GM12874 (cell line): ENCODE data around the gene D2HGDH.

Source experiments
- TF ChIP-seq, protein P1 (sequence below): IDR thresholded peaks from 2 replicates; pipeline ENCODE4 v1.5.1; 2011; ENCODE audit warnings: low read depth, mild to moderate bottlenecking, control low read depth, low read length, moderate library complexity; ENCODE audit not compliant: insufficient read depth

Gene D2HGDH

DNA sequence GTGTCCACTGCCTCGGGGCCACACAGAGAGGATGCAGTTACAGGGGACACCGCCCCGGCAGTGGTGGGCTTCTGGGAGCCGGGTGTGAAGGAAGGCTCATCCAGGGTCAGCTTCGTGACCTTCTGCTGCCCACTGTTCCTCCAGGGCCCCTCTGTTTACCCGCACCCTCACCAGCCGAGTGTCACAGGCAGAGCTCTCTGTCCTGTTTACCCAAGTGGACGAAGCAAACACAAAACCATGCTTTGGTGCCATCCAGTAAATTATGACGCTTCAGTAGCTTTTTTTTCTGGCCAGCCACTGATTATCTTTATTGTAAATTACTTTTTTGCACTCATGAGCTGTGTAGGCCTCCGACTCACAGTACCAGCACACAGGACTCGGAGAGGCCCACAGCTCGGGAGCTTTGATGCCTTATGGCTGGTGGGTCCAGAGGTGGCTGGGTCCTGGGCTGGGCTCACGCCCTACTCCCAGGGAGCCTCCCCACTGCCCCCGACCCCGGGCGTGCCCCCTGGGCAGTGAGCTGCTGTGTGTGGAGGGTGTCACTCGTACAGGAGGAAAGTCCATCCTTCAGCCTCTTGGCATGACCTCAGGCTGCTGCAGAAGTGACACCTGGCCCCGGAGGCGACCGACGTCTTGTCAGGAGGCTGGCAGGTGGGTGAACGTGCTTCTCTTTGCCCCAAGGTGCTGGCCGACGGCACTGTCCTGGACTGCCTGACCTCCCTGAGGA is 9.8 kb downstream of the D2HGDH start:
- TF ChIP-seq, protein P1, sequence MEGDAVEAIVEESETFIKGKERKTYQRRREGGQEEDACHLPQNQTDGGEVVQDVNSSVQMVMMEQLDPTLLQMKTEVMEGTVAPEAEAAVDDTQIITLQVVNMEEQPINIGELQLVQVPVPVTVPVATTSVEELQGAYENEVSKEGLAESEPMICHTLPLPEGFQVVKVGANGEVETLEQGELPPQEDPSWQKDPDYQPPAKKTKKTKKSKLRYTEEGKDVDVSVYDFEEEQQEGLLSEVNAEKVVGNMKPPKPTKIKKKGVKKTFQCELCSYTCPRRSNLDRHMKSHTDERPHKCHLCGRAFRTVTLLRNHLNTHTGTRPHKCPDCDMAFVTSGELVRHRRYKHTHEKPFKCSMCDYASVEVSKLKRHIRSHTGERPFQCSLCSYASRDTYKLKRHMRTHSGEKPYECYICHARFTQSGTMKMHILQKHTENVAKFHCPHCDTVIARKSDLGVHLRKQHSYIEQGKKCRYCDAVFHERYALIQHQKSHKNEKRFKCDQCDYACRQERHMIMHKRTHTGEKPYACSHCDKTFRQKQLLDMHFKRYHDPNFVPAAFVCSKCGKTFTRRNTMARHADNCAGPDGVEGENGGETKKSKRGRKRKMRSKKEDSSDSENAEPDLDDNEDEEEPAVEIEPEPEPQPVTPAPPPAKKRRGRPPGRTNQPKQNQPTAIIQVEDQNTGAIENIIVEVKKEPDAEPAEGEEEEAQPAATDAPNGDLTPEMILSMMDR: no peak

DNA sequence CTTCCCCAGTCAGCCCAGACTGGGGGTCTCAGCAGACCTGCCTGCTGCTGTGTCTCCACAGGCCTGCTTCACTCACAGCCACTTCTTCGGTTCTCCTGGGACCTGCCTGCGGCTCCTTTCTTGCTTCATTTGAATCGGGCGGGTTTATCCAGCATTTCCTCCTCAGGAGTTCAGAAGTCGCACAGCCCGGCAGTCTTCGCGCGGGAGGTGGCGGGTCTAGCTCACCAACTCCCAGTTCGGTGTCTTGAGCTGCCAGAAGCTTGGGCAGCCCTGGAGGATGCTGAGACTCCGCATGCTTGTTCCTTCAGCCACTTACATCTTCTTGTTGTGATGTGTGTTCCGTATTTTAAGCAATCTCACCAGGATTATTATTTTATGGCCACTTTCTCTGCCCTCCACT is 10.8 kb downstream of the D2HGDH start:
- TF ChIP-seq, protein P1: no peak

DNA sequence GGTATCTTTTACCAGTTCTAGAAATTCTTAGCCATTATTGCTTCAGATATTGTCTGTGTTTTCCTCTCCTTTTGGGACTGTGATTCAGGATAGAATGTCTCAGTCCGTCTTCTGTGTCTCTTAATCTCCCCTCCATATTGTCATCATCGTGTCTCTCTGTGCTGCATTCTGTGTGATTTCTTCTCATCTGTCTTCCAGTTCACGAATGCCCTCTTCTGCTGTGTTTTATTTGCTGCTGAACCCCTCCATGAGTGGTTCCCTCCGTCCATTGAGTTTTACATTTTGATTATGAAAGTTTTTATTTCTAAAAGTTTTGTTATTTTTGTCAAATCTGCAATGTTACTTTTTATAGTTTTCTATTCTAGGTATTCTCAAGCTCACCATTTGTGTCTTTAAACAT is 11.7 kb downstream of the D2HGDH start:
- TF ChIP-seq, protein P1: no peak

DNA sequence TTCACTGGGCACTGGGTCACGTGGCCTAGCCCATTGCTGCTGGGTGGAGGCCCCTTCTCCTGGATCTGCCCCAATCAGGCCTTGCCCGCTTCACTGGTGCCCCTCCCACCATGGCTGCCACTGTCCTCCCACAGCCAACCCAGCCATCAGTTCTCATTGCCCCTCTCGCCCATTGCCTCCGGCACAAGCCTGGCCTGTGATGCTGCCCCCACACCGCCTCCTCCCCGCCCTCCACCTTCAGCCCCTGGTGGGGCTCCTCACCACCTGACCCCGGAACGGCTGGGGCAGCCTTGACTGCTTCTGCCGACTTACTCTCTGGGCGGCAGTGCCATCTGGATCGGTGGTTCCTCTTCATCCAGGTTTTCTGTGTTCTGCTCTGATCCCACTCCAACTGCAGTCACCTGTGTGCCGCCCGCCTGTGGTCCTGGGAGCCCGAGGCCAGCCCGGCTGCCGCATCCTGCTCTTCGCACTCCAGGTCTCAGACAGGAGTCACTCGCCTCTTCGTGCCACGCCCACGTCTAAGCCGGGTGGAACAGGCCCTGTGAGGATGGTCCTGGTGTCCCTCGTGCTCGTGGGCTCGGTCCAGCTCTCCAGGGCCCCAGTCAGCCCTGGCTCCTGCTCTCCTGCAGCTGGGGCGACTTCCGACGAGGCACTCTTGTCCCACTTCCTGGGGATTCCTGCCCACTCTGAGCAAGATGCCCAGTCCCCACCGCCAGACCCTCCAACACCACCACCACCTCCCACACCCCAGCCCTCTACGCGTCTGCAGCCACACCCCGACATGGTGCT is 14.2 kb downstream of the D2HGDH start:
- TF ChIP-seq, protein P1: no peak

DNA sequence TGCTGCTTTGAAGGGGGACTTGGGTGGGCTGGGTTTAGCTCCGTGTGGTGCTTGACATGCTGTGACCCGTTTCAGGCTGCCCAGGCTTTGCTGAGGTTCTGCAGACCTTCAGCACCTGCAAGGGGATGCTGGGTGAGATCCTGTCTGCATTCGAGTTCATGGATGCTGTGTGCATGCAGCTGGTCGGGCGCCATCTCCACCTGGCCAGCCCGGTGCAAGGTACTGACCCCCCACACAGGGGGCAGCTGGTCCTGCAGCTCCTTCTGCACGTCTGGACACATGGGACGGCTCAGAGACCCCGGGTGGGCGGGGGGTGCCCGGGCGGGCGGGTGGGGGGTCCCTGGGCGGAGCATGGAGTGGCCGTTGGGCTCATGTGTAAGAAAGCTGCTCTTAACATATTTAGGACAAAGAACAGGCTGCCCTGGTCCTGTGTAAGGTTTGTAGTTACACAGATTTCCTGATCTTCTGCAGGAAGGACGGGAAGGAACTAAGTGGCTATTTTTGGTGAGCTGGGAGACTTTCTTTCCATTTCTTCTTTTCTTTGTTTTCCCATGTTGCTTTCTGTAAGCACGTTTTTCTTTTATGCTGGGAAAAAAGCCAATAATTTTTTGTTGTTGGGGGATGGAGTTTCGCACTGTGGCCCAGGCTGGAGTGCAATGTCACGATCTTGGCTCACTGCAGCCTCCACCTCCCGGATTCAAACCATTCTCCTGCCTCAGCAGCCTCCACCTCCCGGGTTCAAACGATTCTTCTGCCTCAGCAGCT is 15.8 kb downstream of the D2HGDH start:
- TF ChIP-seq, protein P1: no peak

DNA sequence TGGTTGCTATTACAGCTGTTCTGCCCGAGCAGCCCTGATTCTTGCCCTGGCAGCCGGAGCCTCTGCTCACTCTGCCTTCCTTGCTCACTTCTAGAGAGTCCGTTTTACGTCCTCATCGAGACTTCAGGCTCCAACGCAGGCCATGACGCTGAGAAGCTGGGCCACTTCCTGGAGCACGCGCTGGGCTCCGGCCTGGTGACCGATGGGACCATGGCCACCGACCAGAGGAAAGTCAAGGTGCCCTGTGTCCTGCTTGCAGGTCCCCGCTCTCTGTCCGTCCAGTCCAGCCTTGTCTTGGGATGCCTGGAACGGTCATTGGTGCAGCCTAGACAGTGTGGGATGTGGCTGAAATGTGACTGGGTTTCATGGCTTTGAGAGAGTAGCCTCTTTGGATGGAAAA is 16.7 kb downstream of the D2HGDH start:
- TF ChIP-seq, protein P1: no peak

DNA sequence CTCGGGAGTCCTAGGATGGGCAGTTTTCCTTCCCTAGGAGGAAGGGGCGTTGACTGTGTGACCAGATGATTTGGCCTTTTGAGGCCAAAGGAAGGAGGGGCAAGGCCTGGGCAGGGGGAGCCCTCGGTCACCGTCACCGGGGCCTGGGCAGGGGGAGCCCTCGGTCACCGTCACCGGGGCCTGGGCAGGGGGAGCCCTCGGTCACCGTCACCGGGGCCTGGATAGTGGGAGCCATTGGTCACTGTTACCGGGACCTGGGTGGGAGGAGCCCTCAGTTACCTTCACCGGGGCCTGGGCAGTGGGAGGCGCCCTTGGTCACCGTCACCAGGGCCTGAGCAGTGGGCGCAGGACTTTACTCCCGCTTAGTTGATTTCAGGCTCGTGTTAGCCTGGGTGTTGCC is 17.3 kb downstream of the D2HGDH start:
- TF ChIP-seq, protein P1: no peak
